H7 (cell line): Measurements from ENCODE around the gene GNA15. TPM values are rescaled to one million over a fixed set of nuclear protein-coding genes. Genes with fewer than 3 reads are reported as not detected.
A peak's percentile ranks its signal among the peaks of the same experiment; 100 is the strongest.
"Not testable (repeated sequence)": the region's sequence is repeated elsewhere in the genome, so short reads cannot be mapped to it uniquely, and the experiment has no call there.

Experiments
- DNase-seq: peaks from one replicate; pipeline ENCODE4 v3.0.0; 2012
- H3K27me3 ChIP-seq: 2 replicates; pipeline ENCODE4 v1.6.0; 2011; ENCODE audit warnings: mild to moderate bottlenecking, low read length; ENCODE audit not compliant: control insufficient read depth, insufficient read depth
- H3K36me3 ChIP-seq: replicated peaks from 2 replicates; pipeline ENCODE4 v1.5.1; 2011; ENCODE audit warnings: low read length; ENCODE audit not compliant: control insufficient read depth, insufficient read depth
- H3K4me3 ChIP-seq: 2 replicates; pipeline ENCODE4 v1.5.1; 2011; ENCODE audit warnings: low read depth, mild to moderate bottlenecking, control low read depth, low read length, moderate library complexity; ENCODE audit not compliant: insufficient read depth
- total RNA-seq: library from RNA; depleted of rRNA; stranded (reverse); fragments of >200 nt; shearing (Covaris generic); gene quantifications from 2 replicates; pipeline ENCODE4 v1.2.3, GENCODE V29; 2014

GNA15 gene
- total RNA-seq, 1 experiment from 2014 or later: not detected

- no peaks in the 10 kb centered on the region for H3K36me3 ChIP-seq
- DNase-seq: peak; percentile 50
- H3K4me3 ChIP-seq: no peak overlapping the region
- H3K27me3 ChIP-seq: peaks cover 2% of the 10 kb centered on the region; the same call in 1 of the 2 replicates
Observed at GRCh38 chr19:3159565-3159964, 23.7 kb downstream of the GNA15 start.

- Histone ChIP-seq H3K27me3 (peaks cover 2% of the 10 kb centered on the region; the same call in 1 of the 2 replicates), H3K4me3 (no peak overlapping the region), H3K36me3 (no peaks in the 10 kb centered on the region)
- DNase-seq: no peak
Observed at GRCh38 chr19:3160219-3160618, 24.4 kb downstream of the GNA15 start.

GRCh38 chr19:3161453-3161852 is 25.6 kb downstream of the GNA15 start:
- H3K36me3 ChIP-seq: no peaks in the 10 kb centered on the region
- H3K4me3 ChIP-seq: no peak overlapping the region
- peaks cover 2% of the 10 kb centered on the region; the same call in 1 of the 2 replicates for H3K27me3 ChIP-seq
- DNase-seq: no peak

- Histone ChIP-seq H3K27me3 (peaks cover 2% of the 10 kb centered on the region; the same call in 1 of the 2 replicates), H3K4me3 (no peak overlapping the region), H3K36me3 (no peaks in the 10 kb centered on the region)
- peak; percentile 80 for DNase-seq
Observed at GRCh38 chr19:3162418-3163229, 26.8 kb downstream of the GNA15 start.

- H3K27me3 ChIP-seq: peaks cover 2% of the 10 kb centered on the region; the same call in 1 of the 2 replicates
- peak; percentile 98 for DNase-seq
Observed at GRCh38 chr19:3163230-3163886, 27.5 kb downstream of the GNA15 start.

GRCh38 chr19:3163943-3164342 is 28.1 kb downstream of the GNA15 start:
- peaks cover 2% of the 10 kb centered on the region; the same call in 1 of the 2 replicates for H3K27me3 ChIP-seq
- no peak for DNase-seq
- H3K4me3 ChIP-seq: no peak overlapping the region
- no peaks in the 10 kb centered on the region for H3K36me3 ChIP-seq

More at GRCh38 chr19:3163230-3163886, 27.5 kb downstream of the GNA15 start:
- H3K36me3 ChIP-seq: no peaks in the 10 kb centered on the region
- H3K4me3 ChIP-seq: peak overlapping the region; percentile 19; the same call in 1 of the 2 replicates

- peaks cover 2% of the 10 kb centered on the region; the same call in 1 of the 2 replicates for H3K27me3 ChIP-seq
- no peak overlapping the region for H3K4me3 ChIP-seq
- H3K36me3 ChIP-seq: no peaks in the 10 kb centered on the region
- DNase-seq: peak; percentile 16
Observed at GRCh38 chr19:3167533-3168272, 31.9 kb downstream of the GNA15 start.

GRCh38 chr19:3171894-3172672 is 36.2 kb downstream of the GNA15 start:
- H3K4me3 ChIP-seq: no peak overlapping the region
- peak; percentile 42 for DNase-seq
- H3K27me3 ChIP-seq: no peaks in the 10 kb centered on the region
- H3K36me3 ChIP-seq: no peaks in the 10 kb centered on the region

- not testable (repeated sequence) for DNase-seq, H3K27me3 ChIP-seq, H3K36me3 ChIP-seq, H3K4me3 ChIP-seq
Observed at GRCh38 chr19:3172673-3173000, 36.8 kb downstream of the GNA15 start.

GRCh38 chr19:3175781-3176714 is 40.2 kb downstream of the GNA15 start:
- H3K4me3 ChIP-seq: no peak overlapping the region
- H3K27me3 ChIP-seq: no peaks in the 10 kb centered on the region
- H3K36me3 ChIP-seq: no peaks in the 10 kb centered on the region
- peak; percentile 47 for DNase-seq

- no peaks in the 10 kb centered on the region for H3K36me3 ChIP-seq
- DNase-seq: peak; percentile 59
- H3K4me3 ChIP-seq: no peak overlapping the region
- H3K27me3 ChIP-seq: no peaks in the 10 kb centered on the region
Observed at GRCh38 chr19:3176715-3177501, 41.1 kb downstream of the GNA15 start.

- peak; percentile 74 for DNase-seq
- Histone ChIP-seq H3K36me3 (no peaks in the 10 kb centered on the region), H3K27me3 (no peaks in the 10 kb centered on the region), H3K4me3 (no peak within 1 kb of the TSS)
Observed at GRCh38 chr19:3178377-3178972, 42.6 kb downstream of the GNA15 start, which contains the start of gene S1PR4. Gene S1PR4 (plus strand): TSS chr19:3178769. CDS start chr19:3178793, 24 bp downstream.
